ENCODE results near the gene GPR6.

GRCh38 chr6:109979033-109979921, 1.2 kb downstream of the GPR6 start:
- TF ChIP-seq, protein P1, sequence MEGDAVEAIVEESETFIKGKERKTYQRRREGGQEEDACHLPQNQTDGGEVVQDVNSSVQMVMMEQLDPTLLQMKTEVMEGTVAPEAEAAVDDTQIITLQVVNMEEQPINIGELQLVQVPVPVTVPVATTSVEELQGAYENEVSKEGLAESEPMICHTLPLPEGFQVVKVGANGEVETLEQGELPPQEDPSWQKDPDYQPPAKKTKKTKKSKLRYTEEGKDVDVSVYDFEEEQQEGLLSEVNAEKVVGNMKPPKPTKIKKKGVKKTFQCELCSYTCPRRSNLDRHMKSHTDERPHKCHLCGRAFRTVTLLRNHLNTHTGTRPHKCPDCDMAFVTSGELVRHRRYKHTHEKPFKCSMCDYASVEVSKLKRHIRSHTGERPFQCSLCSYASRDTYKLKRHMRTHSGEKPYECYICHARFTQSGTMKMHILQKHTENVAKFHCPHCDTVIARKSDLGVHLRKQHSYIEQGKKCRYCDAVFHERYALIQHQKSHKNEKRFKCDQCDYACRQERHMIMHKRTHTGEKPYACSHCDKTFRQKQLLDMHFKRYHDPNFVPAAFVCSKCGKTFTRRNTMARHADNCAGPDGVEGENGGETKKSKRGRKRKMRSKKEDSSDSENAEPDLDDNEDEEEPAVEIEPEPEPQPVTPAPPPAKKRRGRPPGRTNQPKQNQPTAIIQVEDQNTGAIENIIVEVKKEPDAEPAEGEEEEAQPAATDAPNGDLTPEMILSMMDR (IDR thresholded peaks at IDR 0.05): no peak
- TF ChIP-seq POLR2A (IDR thresholded peaks at IDR 0.05): no peak

All from body of pancreas (tissue), 4 donors.